ENCODE data around the gene STARD9. TPM values are rescaled to one million over a fixed set of nuclear protein-coding genes. Genes with fewer than 3 reads are reported as not detected.

Gene STARD9
- polyA plus RNA-seq, 1 of the 3 experiments (the other 2 are of a cell fraction): 2.1 TPM

DNA sequence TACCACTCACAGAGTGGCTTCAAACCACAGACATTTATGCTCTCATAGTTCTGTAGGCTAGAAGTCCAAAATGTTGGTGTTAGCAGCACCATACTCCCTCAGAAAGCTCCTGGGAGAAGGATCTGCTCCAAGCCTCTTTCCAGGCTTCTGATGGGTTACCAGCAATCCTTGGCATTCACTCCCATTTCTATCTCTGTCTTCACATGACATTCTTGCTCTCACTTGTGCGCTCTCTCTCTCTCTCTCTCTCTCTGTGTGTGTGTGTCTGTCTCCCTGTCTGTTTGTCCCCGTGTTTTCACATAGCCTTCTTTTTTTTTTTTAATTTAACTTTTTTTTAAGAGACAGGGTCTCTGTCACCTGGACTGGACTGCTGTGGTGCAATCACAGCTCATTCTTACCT, 135.3 kb downstream of the STARD9 start:
- WGBS (ENCODE audit: low lambda C conversion rate): 93% methylated on average over 2 of the region's 2 CpGs
- TF ChIP-seq MEF2A (IDR thresholded peaks at IDR 0.05; ENCODE audit: borderline replicate concordance, low read depth) (no peak), PBX3 (IDR thresholded peaks at IDR 0.05) (no peak), USF2 (IDR thresholded peaks at IDR 0.05; ENCODE audit: borderline replicate concordance, low read depth, low read length) (no peak), ELF1 (IDR thresholded peaks at IDR 0.05) (no peak), RFX5 (IDR thresholded peaks at IDR 0.05; ENCODE audit: low read length) (no peak), RAD21 (IDR thresholded peaks at IDR 0.05; ENCODE audit: low read length) (no peak), NRF1 (IDR thresholded peaks at IDR 0.05; ENCODE audit: low read depth, low read length) (no peak), FOXJ3 (CRISPR knock-in tag; IDR thresholded peaks at IDR 0.05) (no peak)
- ChIA-PET CTCF (interaction anchor here (3.7 kb wide), 1 partner anchor 216 kb away, joined by 13 read pairs; no protein-coding TSS in a partner anchor), POLR2A (no interaction called here)
- no peaks in the 10 kb centered on the region for H3K79me2 ChIP-seq (ENCODE audit: insufficient read depth)
- no peaks in the 10 kb centered on the region for H3K4me1 ChIP-seq (ENCODE audit: control insufficient read depth in 1 of 2, insufficient read depth in 2 of 2, low read depth in 1 of 2, low read length in 1 of 2)
- no peak overlapping the region for H3K9ac ChIP-seq
- no peaks in the 10 kb centered on the region for H3K9me3 ChIP-seq
- no peak for DNase-seq
- H3K4me3 ChIP-seq (ENCODE audit: low read depth in 2 of 2, low read length in 1 of 2): no peak overlapping the region
- no peak overlapping the region for H3K27ac ChIP-seq (ENCODE audit: low read depth in 2 of 2, low read length in 1 of 2)
- H3K4me2 ChIP-seq: no peak overlapping the region
- H3K9me2 ChIP-seq: no peaks in the 10 kb centered on the region
- H2AFZ ChIP-seq (ENCODE audit: low read depth): no peak overlapping the region
- H3F3A ChIP-seq (replicated peaks; ENCODE audit: insufficient read depth): peaks cover 3% of the 10 kb centered on the region
- no peaks in the 10 kb centered on the region for H3K27me3 ChIP-seq (ENCODE audit: insufficient read depth)
- no peaks in the 10 kb centered on the region for H4K20me1 ChIP-seq (ENCODE audit: insufficient read depth)
- H3K36me3 ChIP-seq (replicated peaks in 1 of 2; ENCODE audit: control insufficient read depth in 1 of 2, insufficient read depth in 2 of 2, low read length in 1 of 2): peaks cover 0 to 3% of the 10 kb centered on the region in 2 experiments

GRCh38 chr15:42711746-42712145, 136.3 kb downstream of the STARD9 start:
- ChIA-PET POLR2A (no interaction called here), CTCF (interaction anchor here (0.7 to 3.7 kb wide), 4 partner anchors 10 to 223 kb away, joined by 3 to 13 read pairs (median 4); no protein-coding TSS in a partner anchor)
- no peaks in the 10 kb centered on the region for H3K27me3 ChIP-seq (ENCODE audit: insufficient read depth)
- no peaks in the 10 kb centered on the region for H3K9me3 ChIP-seq
- no peaks in the 10 kb centered on the region for H3K9me2 ChIP-seq
- no peak overlapping the region for H3K9ac ChIP-seq
- H3K27ac ChIP-seq (ENCODE audit: low read depth in 2 of 2, low read length in 1 of 2): no peak overlapping the region
- peaks cover 3% of the 10 kb centered on the region for H3F3A ChIP-seq (replicated peaks; ENCODE audit: insufficient read depth)
- peaks cover 0 to 4% of the 10 kb centered on the region in 2 experiments; a peak in 1 of 4 replicates for H3K4me1 ChIP-seq (ENCODE audit: control insufficient read depth in 1 of 2, insufficient read depth in 2 of 2, low read depth in 1 of 2, low read length in 1 of 2)
- TF ChIP-seq, protein P1, sequence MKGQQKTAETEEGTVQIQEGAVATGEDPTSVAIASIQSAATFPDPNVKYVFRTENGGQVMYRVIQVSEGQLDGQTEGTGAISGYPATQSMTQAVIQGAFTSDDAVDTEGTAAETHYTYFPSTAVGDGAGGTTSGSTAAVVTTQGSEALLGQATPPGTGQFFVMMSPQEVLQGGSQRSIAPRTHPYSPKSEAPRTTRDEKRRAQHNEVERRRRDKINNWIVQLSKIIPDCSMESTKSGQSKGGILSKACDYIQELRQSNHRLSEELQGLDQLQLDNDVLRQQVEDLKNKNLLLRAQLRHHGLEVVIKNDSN (IDR thresholded peaks at IDR 0.05; ENCODE audit: borderline replicate concordance, low read depth): no peak
- TF ChIP-seq CHD2 (IDR thresholded peaks at IDR 0.05; ENCODE audit: low read length, partially characterized antibody): no peak
- no peak for TF ChIP-seq RCOR1 (IDR thresholded peaks at IDR 0.05; ENCODE audit: low read length)
- no peak for TF ChIP-seq TAF1 (IDR thresholded peaks at IDR 0.05; ENCODE audit: borderline replicate concordance, low read depth, low read length)
- no peak for TF ChIP-seq FOSL2 (IDR thresholded peaks at IDR 0.05; ENCODE audit: borderline replicate concordance, low read depth)
- no peak for TF ChIP-seq EP300 (IDR thresholded peaks at IDR 0.05; ENCODE audit: borderline replicate concordance in 1 of 2, low read depth in 1 of 2, low read length in 1 of 2)
- TF ChIP-seq FOXM1 (IDR thresholded peaks at IDR 0.05; ENCODE audit: low read depth): no peak
- TF ChIP-seq, protein P2, sequence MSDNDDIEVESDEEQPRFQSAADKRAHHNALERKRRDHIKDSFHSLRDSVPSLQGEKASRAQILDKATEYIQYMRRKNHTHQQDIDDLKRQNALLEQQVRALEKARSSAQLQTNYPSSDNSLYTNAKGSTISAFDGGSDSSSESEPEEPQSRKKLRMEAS (IDR thresholded peaks at IDR 0.05; ENCODE audit: low read depth): no peak
- TF ChIP-seq MXI1 (IDR thresholded peaks at IDR 0.05; ENCODE audit: low read depth, low read length): no peak
- no peak for TF ChIP-seq MEF2A (IDR thresholded peaks at IDR 0.05; ENCODE audit: borderline replicate concordance, low read depth)
- no peak for TF ChIP-seq NFIC (IDR thresholded peaks at IDR 0.05; ENCODE audit: borderline replicate concordance)
- no peak for TF ChIP-seq IRF3 (IDR thresholded peaks at IDR 0.05; ENCODE audit: low read depth, low read length)
- TF ChIP-seq JUND (IDR thresholded peaks at IDR 0.05): no peak
- H3K4me2 ChIP-seq: no peak overlapping the region
- peaks cover 0 to 3% of the 10 kb centered on the region in 2 experiments for H3K36me3 ChIP-seq (replicated peaks in 1 of 2; ENCODE audit: control insufficient read depth in 1 of 2, insufficient read depth in 2 of 2, low read length in 1 of 2)
- no peaks in the 10 kb centered on the region for H4K20me1 ChIP-seq (ENCODE audit: insufficient read depth)
- no peak for DNase-seq
- no peak overlapping the region for H3K4me3 ChIP-seq (ENCODE audit: low read depth in 2 of 2, low read length in 1 of 2)
- H2AFZ ChIP-seq (ENCODE audit: low read depth): no peak overlapping the region
- 94% methylated on average over 3 of the region's 3 CpGs for WGBS (ENCODE audit: low lambda C conversion rate)
- no peaks in the 10 kb centered on the region for H3K79me2 ChIP-seq (ENCODE audit: insufficient read depth)
